HG02943 (cell line): ENCODE measurements around the gene EHHADH.

ENCODE experiments used
- ATAC-seq: cut with Tn5 transposase; IDR thresholded peaks from one replicate; pipeline ENCODE4 v1.9.1; 2021; ENCODE audit warnings: mild to moderate bottlenecking, low read depth, moderate library complexity; ENCODE audit not compliant: unreplicated experiment

The EHHADH gene

GRCh38 chr3:185151101-185151963 lies 102.5 kb downstream of the EHHADH start:
- no peak for ATAC-seq

- no peak for ATAC-seq
These were observed 103.3 kb downstream of the EHHADH start for GRCh38 chr3:185150561-185150960.

GRCh38 chr3:185149591-185149990 lies 104.3 kb downstream of the EHHADH start:
- no peak for ATAC-seq

GRCh38 chr3:185145511-185145910 lies 108.3 kb downstream of the EHHADH start:
- no peak for ATAC-seq

- ATAC-seq = no peak
These were observed 109.1 kb downstream of the EHHADH start for GRCh38 chr3:185144784-185145183.
